GM12873 (cell line): Measurements from ENCODE around the gene ALLC.

Experiments used
- CTCF ChIP-seq: IDR thresholded peaks from 2 replicates; pipeline ENCODE4 v1.5.1; 2012; ENCODE audit warnings: low read depth, mild to moderate bottlenecking, moderate library complexity, low read length, control low read depth; ENCODE audit not compliant: insufficient read depth; ENCODE audit errors: missing control alignments

The ALLC gene

GRCh38 chr2:3661149-3661660 is 3.2 kb downstream of the ALLC start:
- no peak for TF ChIP-seq CTCF

- TF ChIP-seq CTCF: no peak
These were observed 4.2 kb downstream of the ALLC start for GRCh38 chr2:3662239-3662638.

- TF ChIP-seq CTCF: no peak
These were observed 6.1 kb downstream of the ALLC start for GRCh38 chr2:3664118-3664517.

GRCh38 chr2:3664925-3665324 is 6.9 kb downstream of the ALLC start:
- TF ChIP-seq CTCF: no peak

- no peak for TF ChIP-seq CTCF
These were observed 8.0 kb downstream of the ALLC start for GRCh38 chr2:3665886-3666612.

GRCh38 chr2:3666613-3666975 is 8.6 kb downstream of the ALLC start:
- no peak for TF ChIP-seq CTCF

GRCh38 chr2:3667151-3667631 is 9.2 kb downstream of the ALLC start:
- no peak for TF ChIP-seq CTCF
